ENCODE data around the gene CTNNA1.

DNA sequence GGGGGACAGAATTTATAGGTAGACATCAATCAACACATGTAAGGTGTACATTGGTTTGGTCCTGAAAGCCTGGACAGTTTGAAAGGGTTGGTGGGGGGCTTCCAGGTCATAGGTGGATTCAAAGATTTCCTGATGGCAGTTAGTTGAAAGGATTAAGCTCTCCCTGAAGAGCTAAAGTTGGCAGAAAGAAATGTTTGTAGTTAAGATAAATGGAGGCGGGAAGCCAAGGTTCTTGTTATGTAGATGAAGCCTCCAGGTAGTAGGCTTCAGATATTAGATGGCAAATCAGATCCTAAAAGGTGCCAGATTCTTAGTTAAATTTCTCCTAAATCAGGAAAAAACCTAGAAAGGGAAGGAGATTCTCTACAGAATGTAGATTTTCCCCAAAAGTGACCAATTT, 130.9 kb downstream of the CTNNA1 start:
- TF ChIP-seq, protein P1, sequence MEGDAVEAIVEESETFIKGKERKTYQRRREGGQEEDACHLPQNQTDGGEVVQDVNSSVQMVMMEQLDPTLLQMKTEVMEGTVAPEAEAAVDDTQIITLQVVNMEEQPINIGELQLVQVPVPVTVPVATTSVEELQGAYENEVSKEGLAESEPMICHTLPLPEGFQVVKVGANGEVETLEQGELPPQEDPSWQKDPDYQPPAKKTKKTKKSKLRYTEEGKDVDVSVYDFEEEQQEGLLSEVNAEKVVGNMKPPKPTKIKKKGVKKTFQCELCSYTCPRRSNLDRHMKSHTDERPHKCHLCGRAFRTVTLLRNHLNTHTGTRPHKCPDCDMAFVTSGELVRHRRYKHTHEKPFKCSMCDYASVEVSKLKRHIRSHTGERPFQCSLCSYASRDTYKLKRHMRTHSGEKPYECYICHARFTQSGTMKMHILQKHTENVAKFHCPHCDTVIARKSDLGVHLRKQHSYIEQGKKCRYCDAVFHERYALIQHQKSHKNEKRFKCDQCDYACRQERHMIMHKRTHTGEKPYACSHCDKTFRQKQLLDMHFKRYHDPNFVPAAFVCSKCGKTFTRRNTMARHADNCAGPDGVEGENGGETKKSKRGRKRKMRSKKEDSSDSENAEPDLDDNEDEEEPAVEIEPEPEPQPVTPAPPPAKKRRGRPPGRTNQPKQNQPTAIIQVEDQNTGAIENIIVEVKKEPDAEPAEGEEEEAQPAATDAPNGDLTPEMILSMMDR (IDR thresholded peaks at IDR 0.05; ENCODE audit: extremely low read depth in 1 of 2, insufficient read depth in 1 of 2, low read depth in 1 of 2, low read length in 2 of 2) = no peak
- no peak for TF ChIP-seq MYC (IDR thresholded peaks at IDR 0.05; ENCODE audit: low read depth, low read length)
- no peak for TF ChIP-seq POLR2A (IDR thresholded peaks at IDR 0.05; ENCODE audit: low read depth, low read length)
- no peak for TF ChIP-seq EZH2 (IDR thresholded peaks at IDR 0.05; ENCODE audit: borderline replicate concordance, low read depth, low read length, severe bottlenecking)
- no peak for TF ChIP-seq POLR2AphosphoS5 (IDR thresholded peaks at IDR 0.05; ENCODE audit: insufficient read depth, low read depth, low read length)
- TF ChIP-seq GATA2 (IDR thresholded peaks at IDR 0.05; ENCODE audit: insufficient read depth, insufficient read length, low read depth, low read length) = no peak
- TF ChIP-seq, protein P2, sequence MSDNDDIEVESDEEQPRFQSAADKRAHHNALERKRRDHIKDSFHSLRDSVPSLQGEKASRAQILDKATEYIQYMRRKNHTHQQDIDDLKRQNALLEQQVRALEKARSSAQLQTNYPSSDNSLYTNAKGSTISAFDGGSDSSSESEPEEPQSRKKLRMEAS (IDR thresholded peaks at IDR 0.05; ENCODE audit: insufficient read depth, insufficient read length) = no peak
- TF ChIP-seq JUN (IDR thresholded peaks at IDR 0.05; ENCODE audit: borderline replicate concordance, insufficient read depth, insufficient read length, low read depth) = no peak
- no peak for TF ChIP-seq FOS (IDR thresholded peaks at IDR 0.05; ENCODE audit: borderline replicate concordance, insufficient read depth, low read length)

Measured in endothelial cell of umbilical vein (primary cell).